GM12872 (cell line): ENCODE measurements around the gene SCN9A.

Experiments used
- CTCF ChIP-seq: IDR thresholded peaks from 3 replicates; pipeline ENCODE4 v1.5.1; 2011; ENCODE audit warnings: low read depth, mild to moderate bottlenecking, low read length, moderate library complexity; ENCODE audit not compliant: insufficient read depth

Gene SCN9A

DNA sequence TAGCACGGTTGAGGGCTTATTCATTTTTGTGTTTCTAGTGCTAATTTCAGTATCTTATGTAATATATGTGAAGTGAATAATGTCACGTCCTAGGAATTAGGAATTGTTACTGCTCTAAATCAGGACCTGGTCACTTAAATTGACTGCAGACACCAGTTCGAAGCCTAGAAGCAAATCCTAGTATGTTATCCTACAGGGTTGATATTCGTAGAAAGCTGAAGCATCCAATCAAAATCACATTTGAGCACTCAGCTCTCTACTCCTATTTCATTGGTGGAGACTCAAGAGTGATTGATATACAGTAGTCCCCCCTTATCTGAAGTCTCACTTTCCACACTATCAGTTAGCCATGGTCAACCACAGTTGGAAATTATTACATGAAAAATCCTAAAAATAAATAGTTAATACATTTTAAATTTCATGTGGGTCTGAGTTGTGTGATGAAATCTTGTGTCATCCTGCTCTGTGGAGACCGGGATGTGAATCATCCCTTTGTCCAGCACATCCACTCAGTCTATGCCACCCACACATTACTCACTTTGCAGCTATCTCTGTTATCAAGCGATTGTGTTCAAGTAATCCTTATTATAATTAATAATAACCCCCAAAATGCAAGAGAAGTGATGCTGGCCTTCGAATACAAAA lies 35.2 kb upstream of the SCN9A start:
- no peak for TF ChIP-seq CTCF

DNA sequence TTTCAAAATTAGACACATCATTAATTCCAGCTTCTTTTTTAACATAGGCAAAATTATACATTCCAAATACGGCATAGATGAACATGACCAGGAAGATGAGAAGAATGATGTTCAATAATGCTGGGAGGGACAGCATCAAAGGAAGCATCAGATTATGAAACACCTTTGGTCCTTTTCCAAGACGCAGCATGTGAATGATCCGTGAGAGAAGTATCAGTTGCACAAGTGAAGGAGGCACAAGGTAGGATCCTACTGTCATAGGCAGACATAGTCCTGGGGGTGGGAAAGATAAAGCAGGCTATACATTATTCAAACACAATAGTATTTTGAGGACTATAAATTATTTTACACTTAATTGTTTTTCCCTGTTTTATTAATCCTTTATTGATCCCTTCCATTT lies 30.6 kb upstream of the SCN9A start:
- no peak for TF ChIP-seq CTCF

DNA sequence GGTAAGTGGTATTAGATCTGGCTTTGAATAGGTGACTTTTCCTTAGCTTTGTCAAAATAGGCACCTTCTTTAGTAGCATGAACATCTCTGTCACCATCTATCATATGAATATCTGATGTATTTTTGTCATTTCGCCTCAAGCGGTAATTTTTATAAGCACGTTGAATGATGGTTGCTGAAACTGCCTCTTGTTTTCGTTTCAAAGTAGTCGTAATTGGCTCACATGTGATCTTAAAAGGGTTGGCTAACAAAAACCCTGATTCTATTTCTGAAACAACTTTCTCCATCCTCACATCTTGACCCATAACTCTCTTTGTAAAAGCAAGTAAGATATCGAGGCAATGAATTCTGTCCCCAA lies 29.8 kb upstream of the SCN9A start:
- TF ChIP-seq CTCF: no peak

DNA sequence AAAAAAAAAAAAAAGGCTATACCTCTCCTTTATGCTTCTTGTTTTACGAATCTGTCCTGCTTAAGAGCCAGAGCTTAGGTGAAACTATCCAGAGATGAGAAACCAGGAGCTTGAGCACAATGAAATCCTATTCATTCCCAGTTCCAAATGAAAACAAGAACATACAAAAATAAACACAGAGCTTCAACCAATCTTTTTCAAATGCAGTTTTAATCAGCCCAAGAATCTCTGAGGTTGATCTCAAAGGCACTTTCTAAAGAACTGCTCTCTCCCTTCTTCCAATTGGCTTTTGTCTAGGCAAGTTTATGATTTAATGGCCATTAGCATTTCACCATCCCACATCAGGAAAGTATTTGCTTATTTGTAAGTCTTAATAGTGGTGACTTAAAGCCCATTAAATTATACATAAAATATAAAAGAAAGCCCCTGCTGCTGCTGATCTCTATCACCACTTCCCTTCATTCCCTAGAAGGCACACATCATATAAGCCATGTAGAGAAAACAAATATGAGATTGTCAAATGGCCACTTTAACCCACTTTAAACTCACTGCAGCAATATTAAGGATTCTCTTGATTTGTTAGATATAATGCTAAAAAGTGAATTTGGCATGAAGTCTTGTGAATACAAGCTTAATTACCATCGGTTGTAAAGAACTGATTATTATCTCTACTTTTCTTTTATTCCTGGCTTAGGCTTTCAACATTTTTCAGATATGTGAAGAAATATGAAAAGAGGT lies 29.3 kb upstream of the SCN9A start:
- no peak for TF ChIP-seq CTCF

- no peak for TF ChIP-seq CTCF
These were observed 18.5 kb upstream of the SCN9A start for GRCh38 chr2:166394245-166394644.

- no peak for TF ChIP-seq CTCF
These were observed 17.3 kb upstream of the SCN9A start for GRCh38 chr2:166393008-166393407.

DNA sequence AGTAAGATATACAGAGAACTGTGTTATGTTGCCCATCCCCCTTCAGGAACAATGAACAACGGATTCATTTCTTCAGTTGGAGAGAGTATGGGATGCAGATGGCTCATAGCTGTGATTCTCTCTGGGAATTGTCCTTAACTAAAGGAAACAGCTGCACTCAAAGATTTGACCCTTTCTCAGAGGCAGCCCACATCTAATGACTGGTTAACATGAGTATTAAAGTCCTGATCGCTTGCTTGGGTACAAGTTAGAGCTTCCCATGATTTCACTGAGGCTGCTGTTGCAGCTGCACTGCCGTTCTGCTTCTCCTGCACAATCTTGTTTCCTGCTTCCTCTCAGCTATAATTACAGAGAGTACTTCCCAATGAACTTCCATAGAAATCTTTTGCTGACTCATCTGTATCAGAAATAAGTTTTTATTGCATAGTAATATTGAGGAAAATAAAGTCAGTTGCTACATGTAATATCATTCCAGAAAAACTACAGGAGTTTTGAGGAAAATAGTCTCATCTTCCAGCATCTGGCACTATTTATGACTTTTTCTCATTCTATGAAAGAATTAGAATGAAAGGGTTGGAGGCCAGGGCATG lies 12.8 kb upstream of the SCN9A start:
- no peak for TF ChIP-seq CTCF
